ENCODE results near the gene IPO7. TPM values are rescaled to one million over a fixed set of nuclear protein-coding genes. Genes with fewer than 3 reads are reported as not detected.

The IPO7 gene
- total RNA-seq, 2 experiments from 2014 or later, result 155 to 181 TPM

- Mint-ChIP-seq H3K9me3 (ENCODE audit: low read depth) (no peaks in the 10 kb centered on the region), H3K4me1 (no peaks in the 10 kb centered on the region), H3K27me3 (no peaks in the 10 kb centered on the region), H3K36me3 (ENCODE audit: low read depth) (peaks cover 17% of the 10 kb centered on the region), H3K4me3 (no peak overlapping the region), H3K27ac (no peak overlapping the region)
- ChIA-PET POLR2A (interaction anchor here (0.7 kb wide), 1 partner anchor 29 kb away, joined by 3 read pairs; no protein-coding TSS in a partner anchor), CTCF (interaction anchor here (0.9 to 1.6 kb wide), 3 partner anchors 11 to 324 kb away, joined by 3 to 6 read pairs (median 3); no protein-coding TSS in a partner anchor)
- DNase-seq, result no peak
- intact Hi-C loops (cut with DNase I, micrococcal nuclease), result no loop called here
- ATAC-seq, result no peak
These were observed 105.9 kb downstream of the IPO7 start for GRCh38 chr11:9490376-9490775.

- no peaks in the 10 kb centered on the region for H3K9me3 Mint-ChIP-seq (ENCODE audit: low read depth)
- ATAC-seq (no peak), DNase-seq (no peak)
- intact Hi-C loops (cut with DNase I, micrococcal nuclease), result no loop called here
- CTCF ChIA-PET, result interaction anchor here (0.6 to 2.5 kb wide), 2 partner anchors 13 to 567 kb away, joined by 3 to 12 read pairs; no protein-coding TSS in a partner anchor
- no peak overlapping the region for H3K4me3 Mint-ChIP-seq
- POLR2A ChIA-PET, result no interaction called here
- H3K36me3 Mint-ChIP-seq (ENCODE audit: low read depth), result peaks cover 32% of the 10 kb centered on the region
- no peak overlapping the region for H3K27ac Mint-ChIP-seq
- H3K4me1 Mint-ChIP-seq, result no peaks in the 10 kb centered on the region
- H3K27me3 Mint-ChIP-seq, result no peaks in the 10 kb centered on the region
These were observed 109.0 kb downstream of the IPO7 start for GRCh38 chr11:9493492-9493891.

GRCh38 chr11:9494316-9494715 lies 109.9 kb downstream of the IPO7 start:
- Mint-ChIP-seq H3K9me3 (ENCODE audit: low read depth) (no peaks in the 10 kb centered on the region), H3K4me3 (no peak overlapping the region), H3K36me3 (ENCODE audit: low read depth) (peaks cover 31% of the 10 kb centered on the region), H3K4me1 (no peaks in the 10 kb centered on the region), H3K27ac (no peak overlapping the region), H3K27me3 (no peaks in the 10 kb centered on the region)
- CTCF ChIA-PET, result no interaction called here
- intact Hi-C loops (cut with DNase I, micrococcal nuclease), result no loop called here
- POLR2A ChIA-PET, result no interaction called here
- no peak for ATAC-seq
- no peak for DNase-seq

GRCh38 chr11:9495803-9496514 lies 111.5 kb downstream of the IPO7 start:
- Mint-ChIP-seq H3K27ac (no peak overlapping the region), H3K27me3 (no peaks in the 10 kb centered on the region), H3K4me3 (no peak overlapping the region), H3K36me3 (ENCODE audit: low read depth) (peaks cover 33% of the 10 kb centered on the region), H3K4me1 (no peaks in the 10 kb centered on the region), H3K9me3 (ENCODE audit: low read depth) (no peaks in the 10 kb centered on the region)
- CTCF ChIA-PET, result interaction anchor here (0.8 kb wide), 1 partner anchor 10 kb away, joined by 3 read pairs; no protein-coding TSS in a partner anchor
- POLR2A ChIA-PET, result no interaction called here
- intact Hi-C loops (cut with DNase I, micrococcal nuclease), result no loop called here
- ATAC-seq (no peak), DNase-seq (no peak)

Other genes with a start within 250 kb of the IPO7 start
- gene DENND5A, start 119.3 kb upstream of the IPO7 start, total RNA-seq, result 10 to 100 TPM; 43.6 to 62.6 TPM
- gene TMEM41B, start 70.1 kb upstream of the IPO7 start, total RNA-seq, result 10 to 100 TPM; 20.2 to 29.3 TPM
- 10 to 100 TPM; 32.6 to 34.9 TPM for gene ZNF143, start 76.4 kb downstream of the IPO7 start, total RNA-seq
- 10 to 100 TPM; 44.8 to 46.5 TPM for gene WEE1, start 189.0 kb downstream of the IPO7 start, total RNA-seq